PC-3 (cell line): ENCODE data around the gene CAPN12. TPM values are rescaled to one million over a fixed set of nuclear protein-coding genes. Genes with fewer than 3 reads are reported as not detected.
A peak's percentile ranks its signal among the peaks of the same experiment; 100 is the strongest.

Experiments
- ATAC-seq: fragments of 200-7000 bp; cut with Tn5 transposase; 2 replicates; pipeline ENCODE4 v1.9.1; 2020; ENCODE audit warnings: mild to moderate bottlenecking, moderate library complexity
- BruUV-seq: library from RNA; stranded (reverse); fragments of 400-500 nt; replicated peaks from 2 replicates; lab custom pipeline; 2021; lab: Mats Ljungman, UMichigan
- CTCF ChIA-PET: fragments of 300-600 bp; sonication (Branson Sonifier 250); formaldehyde crosslinking; loops from one replicate; lab custom pipeline; 2022; ENCODE audit warnings: antibody characterized with exemption; lab: Charles Lee
- POLR2A ChIA-PET: fragments of 300-600 bp; sonication (Branson Sonifier 250); formaldehyde crosslinking; loops from one replicate; lab custom pipeline; 2022; ENCODE audit warnings: antibody characterized with exemption; ENCODE audit not compliant: unreplicated experiment; lab: Charles Lee
- DNase-seq: peaks from one replicate; pipeline ENCODE4 v3.0.0-alpha.2; 2015
- H2AFZ ChIP-seq: fragments of 300-600 bp; sonication (generic); 2 replicates; pipeline ENCODE4 v1.6.0; 2016; ENCODE audit warnings: antibody characterized with exemption, low read length
- H3F3A ChIP-seq: fragments of 300-600 bp; sonication (generic); one replicate; pipeline ENCODE4 v1.6.0; 2017; ENCODE audit warnings: antibody characterized with exemption, low read length, control low read depth, mild to moderate bottlenecking; ENCODE audit not compliant: unreplicated experiment
- H3K27ac ChIP-seq: fragments of 300-600 bp; sonication (generic); 2 replicates; pipeline ENCODE4 v1.5.1; 2016; ENCODE audit warnings: mild to moderate bottlenecking, low read length
- H3K27me3 ChIP-seq: fragments of 300-600 bp; sonication (generic); 2 replicates; pipeline ENCODE4 v1.6.1; 2016; ENCODE audit warnings: low read length, mixed read lengths
- H3K36me3 ChIP-seq: fragments of 300-600 bp; sonication (generic); 2 replicates; pipeline ENCODE4 v1.6.1; 2016; ENCODE audit warnings: low read depth, mixed run types, low read length, mixed read lengths
- H3K4me1 ChIP-seq: fragments of 300-600 bp; sonication (generic); 2 replicates; pipeline ENCODE4 v1.5.1; 2016; ENCODE audit warnings: low read length; ENCODE audit not compliant: insufficient read depth
- H3K4me2 ChIP-seq: fragments of 300-600 bp; sonication (generic); 2 replicates; pipeline ENCODE4 v1.6.0; 2016; ENCODE audit warnings: low read length
- H3K4me3 ChIP-seq: fragments of 300-600 bp; sonication (generic); 2 replicates; pipeline ENCODE4 v1.5.1; 2016; ENCODE audit warnings: mild to moderate bottlenecking, low read length, mixed read lengths
- H3K79me2 ChIP-seq: fragments of 300-600 bp; sonication (generic); 2 replicates; pipeline ENCODE4 v1.6.1; 2017; ENCODE audit warnings: low read length, mixed read lengths
- H3K9ac ChIP-seq: fragments of 300-600 bp; sonication (generic); 2 replicates; pipeline ENCODE4 v1.6.0; 2016; ENCODE audit warnings: mild to moderate bottlenecking, low read length
- H3K9me2 ChIP-seq: fragments of 300-600 bp; sonication (generic); replicated peaks from 2 replicates; pipeline ENCODE4 v1.6.1; 2016; ENCODE audit warnings: mixed run types, low read length, mixed read lengths
- H3K9me3 ChIP-seq: fragments of 300-600 bp; sonication (generic); 2 replicates; pipeline ENCODE4 v1.6.1; 2016; ENCODE audit warnings: low read length, mixed read lengths
- H4K20me1 ChIP-seq: fragments of 300-600 bp; sonication (generic); 2 replicates; pipeline ENCODE4 v1.6.1; 2016; ENCODE audit warnings: low read length, mixed read lengths
- EZH2 ChIP-seq: fragments of 300-600 bp; sonication (generic); IDR thresholded peaks from one replicate; pipeline ENCODE4 v1.6.1; 2017; ENCODE audit warnings: antibody characterized with exemption, mild to moderate bottlenecking, low read length; ENCODE audit not compliant: unreplicated experiment
- EZH2phosphoT487 ChIP-seq: fragments of 300-600 bp; sonication (generic); IDR thresholded peaks from 2 replicates; pipeline ENCODE4 v1.6.1; 2018; ENCODE audit warnings: mild to moderate bottlenecking, antibody characterized with exemption, low read length, borderline replicate concordance
- intact Hi-C: fragments of 100-400 bp; cut with micrococcal nuclease; formaldehyde crosslinking; loops from 2 replicates; pipeline ENCODE4 v1.9.0; 2023
- total RNA-seq: library from RNA; depleted of rRNA; stranded (reverse); fragments of >200 nt; gene quantifications from 2 replicates; pipeline ENCODE4 v1.2.3, GENCODE V29; 2014
- TF ChIP-seq, protein P1 (sequence below): fragments of 300-600 bp; sonication (generic); conservative IDR thresholded peaks from 2 replicates; pipeline ENCODE4 v1.5.1; 2017; ENCODE audit warnings: antibody characterized with exemption, low read depth, mild to moderate bottlenecking, low read length

Gene CAPN12
- total RNA-seq, 1 experiment from 2014 or later = 3.8 TPM

DNA sequence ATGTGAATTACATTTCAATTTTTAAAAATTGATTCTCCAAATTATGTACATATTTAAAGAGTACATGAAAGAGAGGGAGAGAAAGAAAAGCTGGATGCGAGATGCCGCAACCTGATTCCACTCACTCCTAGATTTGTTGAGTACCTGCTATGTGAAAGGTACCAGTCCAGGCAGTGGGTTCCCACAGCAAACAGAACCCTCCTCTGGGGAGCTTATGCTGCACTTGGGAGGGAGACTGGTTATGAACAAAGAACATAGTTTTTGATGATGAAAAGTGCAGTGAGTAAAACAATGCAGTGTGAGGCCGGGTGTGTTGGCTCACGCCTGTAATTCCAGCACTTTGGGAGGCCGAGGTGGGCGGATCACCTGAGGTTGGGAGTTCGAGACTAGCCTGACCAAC lies 53.4 kb downstream of the CAPN12 start:
- DNase-seq (no peak), ATAC-seq (no peak)
- peaks cover 79% of the 10 kb centered on the region for H3K4me1 ChIP-seq
- H3K4me3 ChIP-seq = no peak overlapping the region
- intact Hi-C loops = no loop called here
- H3K9me3 ChIP-seq = no peaks in the 10 kb centered on the region
- no peaks in the 10 kb centered on the region for H3K9me2 ChIP-seq
- TF ChIP-seq EZH2phosphoT487 = no peak
- no peak for TF ChIP-seq EZH2
- TF ChIP-seq, protein P1, sequence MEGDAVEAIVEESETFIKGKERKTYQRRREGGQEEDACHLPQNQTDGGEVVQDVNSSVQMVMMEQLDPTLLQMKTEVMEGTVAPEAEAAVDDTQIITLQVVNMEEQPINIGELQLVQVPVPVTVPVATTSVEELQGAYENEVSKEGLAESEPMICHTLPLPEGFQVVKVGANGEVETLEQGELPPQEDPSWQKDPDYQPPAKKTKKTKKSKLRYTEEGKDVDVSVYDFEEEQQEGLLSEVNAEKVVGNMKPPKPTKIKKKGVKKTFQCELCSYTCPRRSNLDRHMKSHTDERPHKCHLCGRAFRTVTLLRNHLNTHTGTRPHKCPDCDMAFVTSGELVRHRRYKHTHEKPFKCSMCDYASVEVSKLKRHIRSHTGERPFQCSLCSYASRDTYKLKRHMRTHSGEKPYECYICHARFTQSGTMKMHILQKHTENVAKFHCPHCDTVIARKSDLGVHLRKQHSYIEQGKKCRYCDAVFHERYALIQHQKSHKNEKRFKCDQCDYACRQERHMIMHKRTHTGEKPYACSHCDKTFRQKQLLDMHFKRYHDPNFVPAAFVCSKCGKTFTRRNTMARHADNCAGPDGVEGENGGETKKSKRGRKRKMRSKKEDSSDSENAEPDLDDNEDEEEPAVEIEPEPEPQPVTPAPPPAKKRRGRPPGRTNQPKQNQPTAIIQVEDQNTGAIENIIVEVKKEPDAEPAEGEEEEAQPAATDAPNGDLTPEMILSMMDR = no peak
- peaks cover 97% of the 10 kb centered on the region for H3K79me2 ChIP-seq
- H3K9ac ChIP-seq = no peak overlapping the region
- H4K20me1 ChIP-seq = no peaks in the 10 kb centered on the region
- H3K4me2 ChIP-seq = no peak overlapping the region
- POLR2A ChIA-PET = no interaction called here
- H3F3A ChIP-seq = peaks cover 17% of the 10 kb centered on the region
- H2AFZ ChIP-seq = no peak overlapping the region
- H3K36me3 ChIP-seq = peaks cover 54% of the 10 kb centered on the region
- BruUV-seq = no TSS peak
- CTCF ChIA-PET = no interaction called here
- H3K27ac ChIP-seq = peak overlapping the region; percentile 100
- no peaks in the 10 kb centered on the region for H3K27me3 ChIP-seq

DNA sequence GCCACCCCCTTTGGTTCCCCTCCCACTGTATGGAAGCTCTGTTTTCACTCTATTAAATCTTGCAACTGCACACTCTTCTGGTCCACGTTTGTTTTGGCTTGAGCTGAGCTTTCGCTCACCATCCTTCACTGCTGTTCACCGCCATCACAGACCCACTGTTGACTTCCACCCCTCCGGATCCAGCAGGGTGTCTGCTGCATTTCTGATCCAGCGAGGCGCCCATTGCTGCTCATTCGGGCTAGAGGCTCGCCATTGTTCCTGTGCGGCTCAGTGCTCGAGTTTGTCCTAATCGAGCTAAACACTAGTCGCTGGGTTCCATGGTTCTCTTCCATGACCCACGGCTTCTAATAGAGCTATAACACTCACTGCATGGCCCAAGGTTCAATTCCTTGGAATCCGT lies 54.1 kb downstream of the CAPN12 start:
- H3K9me3 ChIP-seq = no peaks in the 10 kb centered on the region
- ATAC-seq (no peak), DNase-seq (no peak)
- no peak overlapping the region for H3K4me2 ChIP-seq
- no peaks in the 10 kb centered on the region for H4K20me1 ChIP-seq
- intact Hi-C loops = no loop called here
- TF ChIP-seq EZH2 (no peak), EZH2phosphoT487 (no peak)
- TF ChIP-seq, protein P1 = no peak
- H3K9me2 ChIP-seq = no peaks in the 10 kb centered on the region
- H3K27me3 ChIP-seq = no peaks in the 10 kb centered on the region
- no peak overlapping the region for H3K9ac ChIP-seq
- ChIA-PET CTCF (no interaction called here), POLR2A (interaction anchor here (0.6 kb wide), 1 partner anchor 353 kb away, joined by 3 read pairs; no protein-coding TSS in a partner anchor)
- H2AFZ ChIP-seq = no peak overlapping the region
- H3F3A ChIP-seq = peaks cover 17% of the 10 kb centered on the region
- H3K36me3 ChIP-seq = peaks cover 48% of the 10 kb centered on the region
- no peak overlapping the region for H3K4me3 ChIP-seq
- H3K4me1 ChIP-seq = peaks cover 82% of the 10 kb centered on the region
- peak overlapping the region; percentile 100 for H3K27ac ChIP-seq
- no TSS peak for BruUV-seq
- H3K79me2 ChIP-seq = peaks cover 97% of the 10 kb centered on the region

DNA sequence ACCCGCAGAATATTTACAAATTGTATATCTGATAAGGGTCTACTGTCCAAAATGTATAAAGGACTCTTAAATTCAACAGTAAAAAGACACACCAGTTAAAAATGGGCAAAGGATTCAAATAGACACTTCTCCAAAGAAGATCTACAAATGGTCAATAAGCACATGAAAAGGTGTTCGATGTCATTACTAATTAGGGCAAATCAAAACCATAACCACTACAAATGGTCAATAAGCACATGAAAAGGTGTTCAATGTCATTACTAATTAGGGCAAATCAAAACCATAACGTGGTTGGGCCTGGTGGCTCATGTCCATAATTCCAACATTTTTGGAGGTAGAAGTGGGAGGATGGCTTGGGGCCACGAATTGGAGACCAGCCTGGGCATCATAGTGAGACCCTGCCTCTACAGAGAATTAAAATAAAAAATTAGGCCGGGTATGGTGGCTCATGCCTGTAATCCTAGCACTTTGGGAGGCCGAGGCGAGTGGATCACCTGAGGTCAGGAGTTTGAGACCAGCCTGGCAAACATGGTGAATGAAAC lies 56.4 kb downstream of the CAPN12 start:
- H2AFZ ChIP-seq = no peak overlapping the region
- no peaks in the 10 kb centered on the region for H4K20me1 ChIP-seq
- H3K36me3 ChIP-seq = peaks cover 38% of the 10 kb centered on the region
- no TSS peak for BruUV-seq
- intact Hi-C loops = no loop called here
- peaks cover 11% of the 10 kb centered on the region for H3F3A ChIP-seq
- CTCF ChIA-PET = no interaction called here
- DNase-seq (no peak), ATAC-seq (no peak)
- no peaks in the 10 kb centered on the region for H3K9me2 ChIP-seq
- no peak overlapping the region for H3K9ac ChIP-seq
- POLR2A ChIA-PET = no interaction called here
- H3K79me2 ChIP-seq = peaks cover 85% of the 10 kb centered on the region
- no peaks in the 10 kb centered on the region for H3K27me3 ChIP-seq
- H3K4me2 ChIP-seq = no peak overlapping the region
- H3K4me3 ChIP-seq = no peak overlapping the region
- H3K9me3 ChIP-seq = no peaks in the 10 kb centered on the region
- H3K4me1 ChIP-seq = peaks cover 78% of the 10 kb centered on the region
- TF ChIP-seq EZH2 (no peak), EZH2phosphoT487 (no peak)
- TF ChIP-seq, protein P1 = no peak
- peak overlapping the region; percentile 100 for H3K27ac ChIP-seq
